ENCODE data around the gene MLH1.

The MLH1 gene

DNA sequence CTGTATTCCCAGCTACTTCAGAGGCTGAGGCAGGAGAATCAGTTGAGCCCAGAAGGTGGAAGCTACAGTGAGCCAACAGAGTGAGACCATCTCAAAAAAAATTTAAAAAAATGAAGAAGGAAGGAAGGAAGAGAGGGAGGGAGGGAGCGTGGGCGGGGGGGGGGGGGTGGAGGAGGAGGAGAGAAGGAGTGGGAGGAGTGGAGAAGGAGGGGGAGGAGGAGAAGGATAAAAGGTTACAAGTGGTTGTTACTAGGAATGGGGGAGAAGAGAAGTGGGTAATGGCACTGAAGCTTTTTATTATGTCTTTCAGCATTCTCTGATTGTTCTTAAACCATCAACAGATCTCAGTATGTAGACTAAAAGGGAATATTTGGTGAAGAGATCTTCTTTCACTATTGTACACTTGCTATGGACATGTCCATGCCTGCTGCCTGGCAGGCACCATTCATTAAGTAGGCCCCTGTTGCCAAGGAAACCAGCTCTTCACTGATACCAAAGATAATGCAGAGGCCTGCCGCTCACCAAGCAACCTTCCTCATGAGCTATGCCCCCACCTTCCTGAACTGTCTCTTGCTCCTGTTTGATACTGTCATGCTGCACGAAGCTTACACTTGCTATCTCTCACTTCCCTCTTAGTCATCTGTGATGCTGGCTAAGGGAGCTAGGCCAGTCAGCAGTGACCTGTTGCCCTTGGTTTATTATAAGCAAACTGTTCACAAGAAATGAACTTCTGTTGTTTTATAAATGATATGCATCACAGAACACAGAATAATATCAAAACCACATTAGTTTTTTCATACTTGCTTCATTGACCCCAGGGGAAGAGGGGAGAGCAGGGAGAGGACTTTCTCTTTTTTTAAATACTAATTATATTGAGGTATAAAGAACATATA lies 23.5 kb upstream of the MLH1 start:
- no peak overlapping the region for H2AFZ ChIP-seq (ENCODE audit: low read depth)
- TF ChIP-seq, protein P1, sequence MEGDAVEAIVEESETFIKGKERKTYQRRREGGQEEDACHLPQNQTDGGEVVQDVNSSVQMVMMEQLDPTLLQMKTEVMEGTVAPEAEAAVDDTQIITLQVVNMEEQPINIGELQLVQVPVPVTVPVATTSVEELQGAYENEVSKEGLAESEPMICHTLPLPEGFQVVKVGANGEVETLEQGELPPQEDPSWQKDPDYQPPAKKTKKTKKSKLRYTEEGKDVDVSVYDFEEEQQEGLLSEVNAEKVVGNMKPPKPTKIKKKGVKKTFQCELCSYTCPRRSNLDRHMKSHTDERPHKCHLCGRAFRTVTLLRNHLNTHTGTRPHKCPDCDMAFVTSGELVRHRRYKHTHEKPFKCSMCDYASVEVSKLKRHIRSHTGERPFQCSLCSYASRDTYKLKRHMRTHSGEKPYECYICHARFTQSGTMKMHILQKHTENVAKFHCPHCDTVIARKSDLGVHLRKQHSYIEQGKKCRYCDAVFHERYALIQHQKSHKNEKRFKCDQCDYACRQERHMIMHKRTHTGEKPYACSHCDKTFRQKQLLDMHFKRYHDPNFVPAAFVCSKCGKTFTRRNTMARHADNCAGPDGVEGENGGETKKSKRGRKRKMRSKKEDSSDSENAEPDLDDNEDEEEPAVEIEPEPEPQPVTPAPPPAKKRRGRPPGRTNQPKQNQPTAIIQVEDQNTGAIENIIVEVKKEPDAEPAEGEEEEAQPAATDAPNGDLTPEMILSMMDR (conservative IDR thresholded peaks at IDR 0.05; ENCODE audit: low read depth, low read length), result no peak
- no peak overlapping the region for H3K9ac ChIP-seq
- H3K36me3 ChIP-seq (ENCODE audit: insufficient read depth), result no peaks in the 10 kb centered on the region
- no peak overlapping the region for H3K4me2 ChIP-seq
- no peaks in the 10 kb centered on the region for H3K79me2 ChIP-seq (ENCODE audit: insufficient read depth, low read depth)
- H3K4me3 ChIP-seq (IDR thresholded peaks at IDR 0.05; ENCODE audit: insufficient read depth, low read depth, low read length), result no peak overlapping the region
- no peaks in the 10 kb centered on the region for H3K27me3 ChIP-seq (ENCODE audit: insufficient read depth, low read depth)
- no peaks in the 10 kb centered on the region for H3K4me1 ChIP-seq (ENCODE audit: low read depth, poor library complexity, severe bottlenecking)
- no peaks in the 10 kb centered on the region for H4K20me1 ChIP-seq (ENCODE audit: insufficient read depth)
- H3K27ac ChIP-seq, result no peak overlapping the region

DNA sequence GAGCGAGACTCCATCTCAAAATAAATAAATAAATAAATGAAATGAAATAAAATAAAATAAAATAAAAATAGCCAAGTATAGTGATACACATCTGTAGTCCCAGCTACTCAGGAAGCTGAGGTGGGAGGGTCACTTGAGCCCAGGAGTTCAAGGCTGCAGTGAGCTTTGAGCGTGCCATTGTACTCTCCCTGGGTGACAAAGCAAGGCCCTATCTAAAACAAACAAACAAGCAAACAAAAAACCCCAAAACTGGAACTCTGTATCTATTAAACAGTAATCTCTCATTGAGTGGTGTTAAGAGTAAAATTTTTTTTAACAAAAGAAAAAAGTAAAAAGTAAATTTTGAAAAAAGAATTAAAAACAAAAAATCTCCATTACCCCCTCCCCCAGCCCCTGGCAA lies 21.2 kb upstream of the MLH1 start:
- Histone ChIP-seq H3K27me3 (ENCODE audit: insufficient read depth, low read depth) (no peaks in the 10 kb centered on the region), H3K79me2 (ENCODE audit: insufficient read depth, low read depth) (no peaks in the 10 kb centered on the region), H3K36me3 (ENCODE audit: insufficient read depth) (no peaks in the 10 kb centered on the region), H3K4me1 (ENCODE audit: low read depth, poor library complexity, severe bottlenecking) (no peaks in the 10 kb centered on the region), H3K9ac (no peak overlapping the region), H3K4me2 (no peak overlapping the region), H4K20me1 (ENCODE audit: insufficient read depth) (no peaks in the 10 kb centered on the region), H3K4me3 (IDR thresholded peaks at IDR 0.05; ENCODE audit: insufficient read depth, low read depth, low read length) (no peak overlapping the region), H3K27ac (no peak overlapping the region), H2AFZ (ENCODE audit: low read depth) (no peak overlapping the region)
- TF ChIP-seq, protein P1 (conservative IDR thresholded peaks at IDR 0.05; ENCODE audit: low read depth, low read length), result no peak

DNA sequence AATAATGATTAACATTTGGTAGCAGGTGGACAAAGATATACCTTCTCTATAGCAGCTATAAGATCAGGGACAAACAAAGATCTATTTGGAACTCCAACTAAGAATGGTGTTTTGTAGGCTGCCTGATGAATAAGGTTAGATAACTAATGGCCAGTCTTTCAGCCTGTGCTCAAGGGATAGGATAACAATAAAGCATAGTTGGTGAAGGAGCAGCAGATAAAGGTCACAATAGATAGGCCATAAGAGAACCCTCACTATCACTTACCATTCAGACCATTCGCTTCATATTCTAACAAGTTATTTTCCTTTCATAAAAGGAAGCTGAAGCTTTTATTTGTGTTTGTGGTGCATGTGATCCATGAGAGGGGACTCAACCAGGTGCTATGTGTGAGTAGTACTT lies 20.2 kb upstream of the MLH1 start:
- Histone ChIP-seq H3K4me3 (IDR thresholded peaks at IDR 0.05; ENCODE audit: insufficient read depth, low read depth, low read length) (no peak overlapping the region), H3K36me3 (ENCODE audit: insufficient read depth) (no peaks in the 10 kb centered on the region), H4K20me1 (ENCODE audit: insufficient read depth) (no peaks in the 10 kb centered on the region), H3K9ac (no peak overlapping the region), H3K27me3 (ENCODE audit: insufficient read depth, low read depth) (no peaks in the 10 kb centered on the region), H3K79me2 (ENCODE audit: insufficient read depth, low read depth) (no peaks in the 10 kb centered on the region), H3K4me1 (ENCODE audit: low read depth, poor library complexity, severe bottlenecking) (no peaks in the 10 kb centered on the region), H3K27ac (no peak overlapping the region), H2AFZ (ENCODE audit: low read depth) (no peak overlapping the region), H3K4me2 (no peak overlapping the region)
- TF ChIP-seq, protein P1 (conservative IDR thresholded peaks at IDR 0.05; ENCODE audit: low read depth, low read length), result no peak

DNA sequence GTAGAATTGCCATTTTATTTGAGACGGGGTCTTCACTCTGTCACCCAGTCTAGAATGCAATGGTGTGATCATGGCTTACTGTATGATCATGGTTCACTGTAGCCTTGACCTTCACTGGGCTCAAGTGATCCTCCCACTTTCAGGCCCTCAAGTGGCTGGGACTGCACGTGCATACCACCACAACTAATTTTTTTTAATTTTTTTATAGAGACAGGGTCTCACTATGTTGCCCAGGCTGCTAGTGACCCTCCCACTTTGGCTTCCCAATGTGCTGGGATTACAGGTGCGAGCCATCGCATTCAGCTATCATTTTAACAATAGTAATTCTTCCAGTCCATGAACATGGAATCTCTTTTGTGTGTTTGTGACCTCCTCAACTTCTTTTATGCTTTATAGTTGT lies 12.3 kb upstream of the MLH1 start:
- no peak overlapping the region for H3K4me2 ChIP-seq
- H2AFZ ChIP-seq (ENCODE audit: low read depth), result no peak overlapping the region
- H3K36me3 ChIP-seq (ENCODE audit: insufficient read depth), result no peaks in the 10 kb centered on the region
- no peak overlapping the region for H3K4me3 ChIP-seq (IDR thresholded peaks at IDR 0.05; ENCODE audit: insufficient read depth, low read depth, low read length)
- H3K4me1 ChIP-seq (ENCODE audit: low read depth, poor library complexity, severe bottlenecking), result no peaks in the 10 kb centered on the region
- no peaks in the 10 kb centered on the region for H4K20me1 ChIP-seq (ENCODE audit: insufficient read depth)
- H3K79me2 ChIP-seq (ENCODE audit: insufficient read depth, low read depth), result no peaks in the 10 kb centered on the region
- no peak overlapping the region for H3K27ac ChIP-seq
- H3K27me3 ChIP-seq (ENCODE audit: insufficient read depth, low read depth), result no peaks in the 10 kb centered on the region
- TF ChIP-seq, protein P1 (conservative IDR thresholded peaks at IDR 0.05; ENCODE audit: low read depth, low read length), result no peak
- H3K9ac ChIP-seq, result no peak overlapping the region
